Suprapubic skin (tissue), 4 donors: ENCODE data around the gene ARID5B. TPM values are rescaled to one million over a fixed set of nuclear protein-coding genes. Genes with fewer than 3 reads are reported as not detected.

ENCODE experiments used
- DNase-seq, 2 donors: peaks; one replicate each; pipeline ENCODE4 v3.0.0-alpha.2; 2019; ENCODE audit warnings: low spot score in 2 of 2
- H3K27ac ChIP-seq: fragments of 200-600 bp; sonication (generic); one replicate; pipeline ENCODE4 v1.5.1; 2019
- H3K27me3 ChIP-seq: fragments of 200-600 bp; sonication (generic); one replicate; pipeline ENCODE4 v1.5.1; 2019
- H3K36me3 ChIP-seq: fragments of 200-600 bp; sonication (generic); one replicate; pipeline ENCODE4 v1.5.1; 2019
- H3K4me1 ChIP-seq: fragments of 200-600 bp; sonication (generic); one replicate; pipeline ENCODE4 v1.5.1; 2019
- H3K4me3 ChIP-seq: fragments of 200-600 bp; sonication (generic); one replicate; pipeline ENCODE4 v1.5.1; 2019; ENCODE audit warnings: mild to moderate bottlenecking
- H3K9me3 ChIP-seq: fragments of 200-600 bp; sonication (generic); one replicate; pipeline ENCODE4 v1.5.1; 2019
- EP300 ChIP-seq: sonication (generic); formaldehyde crosslinking; IDR thresholded peaks from one replicate; pipeline ENCODE4 v1.6.1; 2017; ENCODE audit warnings: antibody characterized with exemption
- POLR2A ChIP-seq, 2 donors: fragments of 450-650 bp; IDR thresholded peaks; one replicate each; pipeline ENCODE4 v1.6.1; 2017; ENCODE audit warnings: antibody characterized with exemption in 2 of 2, mild to moderate bottlenecking in 2 of 2, moderate library complexity in 2 of 2
- POLR2AphosphoS5 ChIP-seq, 3 donors: sonication (generic); formaldehyde crosslinking; IDR thresholded peaks; one replicate each; pipeline ENCODE4 v1.6.1; 2017; ENCODE audit warnings: antibody characterized with exemption in 3 of 3
- WGBS: methylation state at CpG from one replicate; pipeline ENCODE4 v1.1.5; 2018; 5-methylcytosine and 5-hydroxymethylcytosine counted together
- total RNA-seq, 4 donors: library from RNA; depleted of rRNA; stranded (reverse); fragments of >200 nt; gene quantifications; one replicate each; pipeline ENCODE4 v1.1.0, GENCODE V29; 2016
- TF ChIP-seq, protein P1 (sequence below), 2 donors: fragments of 200-600 bp in 1 of 2; fragments of 450-650 bp in 1 of 2; sonication (generic) in 1 of 2; IDR thresholded peaks; one replicate each; pipeline ENCODE4 v1.5.1; 2016 to 2019; ENCODE audit warnings: antibody characterized with exemption in 2 of 2, mild to moderate bottlenecking in 1 of 2, moderate library complexity in 1 of 2

The ARID5B gene, protein sequence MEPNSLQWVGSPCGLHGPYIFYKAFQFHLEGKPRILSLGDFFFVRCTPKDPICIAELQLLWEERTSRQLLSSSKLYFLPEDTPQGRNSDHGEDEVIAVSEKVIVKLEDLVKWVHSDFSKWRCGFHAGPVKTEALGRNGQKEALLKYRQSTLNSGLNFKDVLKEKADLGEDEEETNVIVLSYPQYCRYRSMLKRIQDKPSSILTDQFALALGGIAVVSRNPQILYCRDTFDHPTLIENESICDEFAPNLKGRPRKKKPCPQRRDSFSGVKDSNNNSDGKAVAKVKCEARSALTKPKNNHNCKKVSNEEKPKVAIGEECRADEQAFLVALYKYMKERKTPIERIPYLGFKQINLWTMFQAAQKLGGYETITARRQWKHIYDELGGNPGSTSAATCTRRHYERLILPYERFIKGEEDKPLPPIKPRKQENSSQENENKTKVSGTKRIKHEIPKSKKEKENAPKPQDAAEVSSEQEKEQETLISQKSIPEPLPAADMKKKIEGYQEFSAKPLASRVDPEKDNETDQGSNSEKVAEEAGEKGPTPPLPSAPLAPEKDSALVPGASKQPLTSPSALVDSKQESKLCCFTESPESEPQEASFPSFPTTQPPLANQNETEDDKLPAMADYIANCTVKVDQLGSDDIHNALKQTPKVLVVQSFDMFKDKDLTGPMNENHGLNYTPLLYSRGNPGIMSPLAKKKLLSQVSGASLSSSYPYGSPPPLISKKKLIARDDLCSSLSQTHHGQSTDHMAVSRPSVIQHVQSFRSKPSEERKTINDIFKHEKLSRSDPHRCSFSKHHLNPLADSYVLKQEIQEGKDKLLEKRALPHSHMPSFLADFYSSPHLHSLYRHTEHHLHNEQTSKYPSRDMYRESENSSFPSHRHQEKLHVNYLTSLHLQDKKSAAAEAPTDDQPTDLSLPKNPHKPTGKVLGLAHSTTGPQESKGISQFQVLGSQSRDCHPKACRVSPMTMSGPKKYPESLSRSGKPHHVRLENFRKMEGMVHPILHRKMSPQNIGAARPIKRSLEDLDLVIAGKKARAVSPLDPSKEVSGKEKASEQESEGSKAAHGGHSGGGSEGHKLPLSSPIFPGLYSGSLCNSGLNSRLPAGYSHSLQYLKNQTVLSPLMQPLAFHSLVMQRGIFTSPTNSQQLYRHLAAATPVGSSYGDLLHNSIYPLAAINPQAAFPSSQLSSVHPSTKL
- total RNA-seq: 10 to 100 TPM; 45.4 to 75.2 (median 71.9) TPM

DNA sequence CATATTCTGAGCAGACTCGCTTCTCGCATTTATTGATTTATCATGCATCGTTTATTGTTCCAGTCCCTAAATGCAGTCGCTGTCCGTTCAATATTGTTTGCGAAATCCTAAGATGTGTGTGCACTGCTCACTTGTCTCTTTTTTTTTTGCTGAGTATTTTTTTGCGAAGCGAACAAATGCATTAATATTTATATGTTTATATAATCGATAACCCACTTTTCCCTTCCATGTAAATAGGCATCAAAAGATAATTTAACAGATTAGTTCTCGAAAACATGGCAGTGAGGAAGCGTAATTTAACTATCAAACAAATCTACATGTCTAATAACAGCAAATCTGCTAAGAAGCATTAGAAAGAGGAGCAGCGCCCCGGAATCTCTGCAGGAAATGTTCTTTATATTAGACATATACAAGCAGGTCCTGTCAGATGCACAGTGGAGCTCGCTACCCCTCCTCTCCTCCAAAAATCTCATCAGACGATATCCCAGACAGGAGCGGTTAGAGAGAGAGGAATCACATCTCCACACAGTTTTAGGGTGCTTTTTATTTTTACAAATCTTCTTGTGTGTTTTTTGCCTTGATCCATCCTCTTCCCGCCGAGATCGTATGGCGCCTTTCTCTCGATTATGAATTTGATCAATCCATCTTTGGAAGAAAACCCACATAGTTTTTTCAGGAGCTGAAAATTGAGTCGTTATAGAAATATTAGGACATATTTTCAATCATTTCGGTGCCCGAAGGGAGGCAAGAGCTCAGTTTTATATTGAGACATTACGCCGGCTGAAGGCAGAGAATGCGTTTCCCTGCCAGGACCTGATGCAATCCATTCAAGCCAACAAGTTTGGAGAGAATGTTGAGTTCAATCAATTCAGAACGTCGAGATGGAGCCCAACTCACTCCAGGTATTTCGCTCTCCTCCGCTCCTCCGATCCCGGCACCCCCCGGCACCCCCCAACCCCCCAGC, at the start of gene ARID5B:
Gene ARID5B (plus strand): TSS at position 871 of the 964 bp plus-strand sequence. CDS start 11 bp downstream, at position 882.
- TF ChIP-seq, protein P1, sequence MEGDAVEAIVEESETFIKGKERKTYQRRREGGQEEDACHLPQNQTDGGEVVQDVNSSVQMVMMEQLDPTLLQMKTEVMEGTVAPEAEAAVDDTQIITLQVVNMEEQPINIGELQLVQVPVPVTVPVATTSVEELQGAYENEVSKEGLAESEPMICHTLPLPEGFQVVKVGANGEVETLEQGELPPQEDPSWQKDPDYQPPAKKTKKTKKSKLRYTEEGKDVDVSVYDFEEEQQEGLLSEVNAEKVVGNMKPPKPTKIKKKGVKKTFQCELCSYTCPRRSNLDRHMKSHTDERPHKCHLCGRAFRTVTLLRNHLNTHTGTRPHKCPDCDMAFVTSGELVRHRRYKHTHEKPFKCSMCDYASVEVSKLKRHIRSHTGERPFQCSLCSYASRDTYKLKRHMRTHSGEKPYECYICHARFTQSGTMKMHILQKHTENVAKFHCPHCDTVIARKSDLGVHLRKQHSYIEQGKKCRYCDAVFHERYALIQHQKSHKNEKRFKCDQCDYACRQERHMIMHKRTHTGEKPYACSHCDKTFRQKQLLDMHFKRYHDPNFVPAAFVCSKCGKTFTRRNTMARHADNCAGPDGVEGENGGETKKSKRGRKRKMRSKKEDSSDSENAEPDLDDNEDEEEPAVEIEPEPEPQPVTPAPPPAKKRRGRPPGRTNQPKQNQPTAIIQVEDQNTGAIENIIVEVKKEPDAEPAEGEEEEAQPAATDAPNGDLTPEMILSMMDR (IDR thresholded peaks at IDR 0.05): no peak
- TF ChIP-seq POLR2AphosphoS5 (IDR thresholded peaks at IDR 0.05) (no peak), POLR2A (IDR thresholded peaks at IDR 0.05) (no peak), EP300 (no peak)
- Histone ChIP-seq H3K36me3 (no peaks in the 10 kb centered on the region), H3K4me3 (peak within 1 kb of the TSS; percentile 93), H3K9me3 (no peaks in the 10 kb centered on the region), H3K27me3 (no peaks in the 10 kb centered on the region), H3K4me1 (peaks cover 59% of the 10 kb centered on the region), H3K27ac (peak within 1 kb of the TSS; percentile 99)
- 1% methylated on average over 34 of the region's 34 CpGs for WGBS
- DNase-seq: no peak

DNA sequence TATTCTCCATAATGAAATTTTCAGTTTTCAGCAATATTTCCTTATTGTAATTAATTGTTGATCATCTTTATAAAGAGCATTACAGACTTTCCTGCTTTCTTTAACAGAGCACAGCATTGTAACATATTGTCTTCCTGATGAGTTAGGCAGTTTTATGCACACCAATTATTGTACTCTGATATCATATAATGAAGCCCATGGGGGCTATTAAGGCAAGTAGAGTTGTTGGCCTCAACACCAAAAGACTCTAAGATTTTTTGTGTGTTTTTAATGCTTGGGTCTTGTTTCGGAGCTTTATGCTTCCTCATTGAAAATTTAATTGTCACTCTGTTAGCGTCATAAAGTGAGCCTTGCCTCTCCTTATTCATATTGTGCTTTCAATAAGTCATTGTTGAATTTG, 49.2 kb upstream of the ARID5B start:
- TF ChIP-seq, protein P1 (IDR thresholded peaks at IDR 0.05): no peak
- TF ChIP-seq POLR2AphosphoS5 (IDR thresholded peaks at IDR 0.05): no peak
- TF ChIP-seq POLR2A (IDR thresholded peaks at IDR 0.05): no peak
- TF ChIP-seq EP300: no peak

DNA sequence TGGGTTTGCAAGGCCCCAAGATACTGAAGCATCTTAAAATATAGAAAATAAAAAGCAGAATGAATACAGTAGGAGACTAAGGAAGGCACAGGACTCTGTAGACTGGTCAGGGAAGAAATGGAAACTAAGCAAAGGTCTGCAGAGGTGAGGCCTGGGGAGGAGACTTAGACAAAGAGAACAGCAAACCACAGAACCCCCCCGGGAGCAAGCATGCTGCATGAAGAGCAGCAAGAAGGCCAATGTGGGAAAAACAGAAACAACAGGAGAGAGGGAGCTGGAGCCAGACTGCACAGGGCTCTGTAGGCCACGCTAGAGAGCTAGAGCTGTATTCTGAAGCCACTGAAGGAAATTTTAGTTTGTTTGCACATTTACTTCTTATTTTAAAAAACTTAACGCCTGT, 45.7 kb upstream of the ARID5B start:
- DNase-seq: no peak
- Histone ChIP-seq H3K36me3 (no peaks in the 10 kb centered on the region), H3K9me3 (no peaks in the 10 kb centered on the region), H3K4me1 (no peaks in the 10 kb centered on the region), H3K27ac (no peak overlapping the region), H3K4me3 (no peak overlapping the region), H3K27me3 (no peaks in the 10 kb centered on the region)
- no peak for TF ChIP-seq POLR2A (IDR thresholded peaks at IDR 0.05)
- TF ChIP-seq, protein P1 (IDR thresholded peaks at IDR 0.05): no peak
- TF ChIP-seq EP300: no peak
- no peak for TF ChIP-seq POLR2AphosphoS5 (IDR thresholded peaks at IDR 0.05)
- WGBS: 94% methylated on average over 3 of the region's 3 CpGs

More for the DNA sequence above, 49.2 kb upstream of the ARID5B start:
- WGBS: 80% methylated on average over 2 of the region's 2 CpGs
- Histone ChIP-seq H3K27me3 (no peaks in the 10 kb centered on the region), H3K36me3 (no peaks in the 10 kb centered on the region), H3K4me3 (no peak overlapping the region), H3K9me3 (no peaks in the 10 kb centered on the region), H3K4me1 (no peaks in the 10 kb centered on the region), H3K27ac (no peak overlapping the region)
- no peak for DNase-seq

DNA sequence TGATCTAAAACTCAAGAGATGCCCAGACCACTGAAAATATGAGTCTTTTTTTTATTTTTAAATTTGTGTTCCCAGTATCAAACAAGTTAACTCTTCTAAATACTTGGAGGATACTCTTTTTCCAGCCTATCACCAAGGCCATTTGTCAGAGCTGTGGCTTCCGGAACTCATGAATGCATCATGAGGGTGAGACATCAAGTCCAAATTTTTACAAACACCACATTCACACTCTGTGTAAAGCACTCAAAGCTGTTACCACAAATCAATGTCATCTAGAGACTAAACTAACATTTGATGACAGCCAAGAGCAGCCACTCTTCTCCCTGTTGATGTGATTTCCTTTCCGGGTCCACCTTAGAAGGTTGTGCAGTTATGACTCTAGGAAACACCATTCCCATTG, 43.8 kb upstream of the ARID5B start:
- no peaks in the 10 kb centered on the region for H3K27me3 ChIP-seq
- no peak for TF ChIP-seq EP300
- H3K9me3 ChIP-seq: no peaks in the 10 kb centered on the region
- no peaks in the 10 kb centered on the region for H3K4me1 ChIP-seq
- H3K4me3 ChIP-seq: no peak overlapping the region
- WGBS: 100% methylated on average over 2 of the region's 2 CpGs
- no peak for DNase-seq
- no peak overlapping the region for H3K27ac ChIP-seq
- H3K36me3 ChIP-seq: no peaks in the 10 kb centered on the region

DNA sequence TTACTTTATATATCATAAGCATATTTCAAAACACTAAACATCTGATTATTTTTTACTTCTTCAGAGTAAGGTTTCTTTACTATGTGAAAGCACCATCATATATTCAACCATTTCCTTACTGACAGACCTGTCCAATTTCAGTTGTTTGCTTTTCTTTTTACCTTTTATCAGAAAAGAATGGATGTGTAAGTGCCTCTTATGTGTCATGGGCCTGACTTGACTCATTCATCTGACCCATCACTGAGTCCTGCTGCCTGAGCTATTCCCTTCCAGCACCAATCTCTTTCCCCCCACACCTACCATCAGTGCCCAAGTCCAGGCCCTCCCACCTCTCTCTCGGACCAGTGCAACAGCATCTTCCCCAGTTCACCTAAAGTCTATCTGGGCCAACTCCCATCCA, 41.7 kb upstream of the ARID5B start:
- H3K4me1 ChIP-seq: no peaks in the 10 kb centered on the region
- H3K9me3 ChIP-seq: no peaks in the 10 kb centered on the region
- WGBS: 100% methylated on average over 1 of the region's 1 CpG
- no peaks in the 10 kb centered on the region for H3K27me3 ChIP-seq
- TF ChIP-seq POLR2AphosphoS5 (IDR thresholded peaks at IDR 0.05): no peak
- H3K27ac ChIP-seq: no peak overlapping the region
- no peak overlapping the region for H3K4me3 ChIP-seq
- no peaks in the 10 kb centered on the region for H3K36me3 ChIP-seq
- DNase-seq: no peak
